NCI-H1694 (cell line): ENCODE data around the gene ITPR1.
"Not testable (repeated sequence)": the region's sequence is repeated elsewhere in the genome, so short reads cannot be mapped to it uniquely, and the experiment has no call there.

Experiments used
- DNase-seq: peaks from one replicate; lab custom pipeline; 2025; lab: John Stamatoyannopoulos, UW

The ITPR1 gene

GRCh38 chr3:4758957-4759656 lies 266.0 kb downstream of the ITPR1 start:
- DNase-seq: no peak

GRCh38 chr3:4759689-4760312 lies 266.7 kb downstream of the ITPR1 start:
- no peak for DNase-seq

GRCh38 chr3:4761759-4762158 lies 268.6 kb downstream of the ITPR1 start:
- DNase-seq: no peak

GRCh38 chr3:4762481-4763230 lies 269.5 kb downstream of the ITPR1 start:
- not testable (repeated sequence) for DNase-seq

GRCh38 chr3:4763604-4764247 lies 270.6 kb downstream of the ITPR1 start:
- DNase-seq: no peak

GRCh38 chr3:4765212-4765611 lies 272.1 kb downstream of the ITPR1 start:
- no peak for DNase-seq

GRCh38 chr3:4766263-4766662 lies 273.1 kb downstream of the ITPR1 start:
- DNase-seq: no peak

- no peak for DNase-seq
Measured at GRCh38 chr3:4766716-4767499, 273.8 kb downstream of the ITPR1 start.

GRCh38 chr3:4768021-4768420 lies 274.9 kb downstream of the ITPR1 start:
- no peak for DNase-seq

GRCh38 chr3:4768521-4768920 lies 275.4 kb downstream of the ITPR1 start:
- DNase-seq: no peak

GRCh38 chr3:4770561-4770960 lies 277.4 kb downstream of the ITPR1 start:
- DNase-seq: no peak

GRCh38 chr3:4771243-4771642 lies 278.1 kb downstream of the ITPR1 start:
- DNase-seq: no peak

- DNase-seq: no peak
Measured at GRCh38 chr3:4772171-4772804, 279.1 kb downstream of the ITPR1 start.

GRCh38 chr3:4772858-4773257 lies 279.7 kb downstream of the ITPR1 start:
- DNase-seq: no peak

- no peak for DNase-seq
Measured at GRCh38 chr3:4773583-4773982, 280.4 kb downstream of the ITPR1 start.

GRCh38 chr3:4774531-4774930 lies 281.4 kb downstream of the ITPR1 start:
- no peak for DNase-seq

GRCh38 chr3:4776399-4776979 lies 283.3 kb downstream of the ITPR1 start:
- no peak for DNase-seq

- no peak for DNase-seq
Measured at GRCh38 chr3:4776980-4777581, 283.9 kb downstream of the ITPR1 start.

GRCh38 chr3:4778119-4778518 lies 285.0 kb downstream of the ITPR1 start:
- DNase-seq: no peak

GRCh38 chr3:4778740-4779139 lies 285.6 kb downstream of the ITPR1 start:
- DNase-seq: no peak

- DNase-seq: no peak
Measured at GRCh38 chr3:4780545-4780957, 287.4 kb downstream of the ITPR1 start.
